ENCODE results near the gene CCDC167. TPM values are rescaled to one million over a fixed set of nuclear protein-coding genes. Genes with fewer than 3 reads are reported as not detected.

Gene CCDC167
- total RNA-seq, 1 donor from 2014 or later = 28.3 TPM

DNA sequence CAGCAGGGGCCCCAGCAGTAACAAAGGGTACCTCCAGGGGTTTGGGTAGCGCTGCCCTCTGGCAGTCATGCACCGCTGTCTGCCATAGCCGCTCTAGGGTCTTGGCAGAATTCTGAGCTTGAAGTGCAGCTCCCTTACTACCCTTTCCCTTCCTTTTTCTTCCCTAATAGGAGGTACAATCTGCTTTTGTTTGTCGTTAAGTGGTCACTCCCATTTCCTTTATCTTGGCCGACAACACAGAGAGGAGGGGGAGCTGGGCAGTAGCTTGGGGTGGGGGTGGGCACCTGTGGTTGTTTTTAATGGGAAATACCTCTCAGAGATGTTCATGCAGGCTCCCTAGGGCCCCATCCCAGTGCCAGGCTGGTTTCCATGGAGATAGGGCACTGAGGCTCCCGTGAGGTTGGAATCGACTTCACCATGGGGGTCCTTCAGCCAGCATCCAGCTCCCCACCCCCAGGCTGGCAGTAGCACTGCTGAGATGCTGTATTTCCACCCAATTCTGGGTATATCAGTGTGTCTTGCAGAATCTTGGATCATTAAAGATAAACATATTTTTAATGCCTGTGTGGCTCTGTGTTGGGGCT is 18.6 kb downstream of the CCDC167 start:
- peaks cover 27% of the 10 kb centered on the region for H3K36me3 Mint-ChIP-seq (ENCODE audit: low read depth)
- H3K4me3 Mint-ChIP-seq (ENCODE audit: unreplicated experiment) = no peak overlapping the region
- H3K27ac Mint-ChIP-seq (ENCODE audit: unreplicated experiment) = no peak overlapping the region
- no peaks in the 10 kb centered on the region for H3K9me3 Mint-ChIP-seq (ENCODE audit: low read depth)
- H3K4me1 Mint-ChIP-seq (ENCODE audit: low read depth) = peaks cover 2% of the 10 kb centered on the region
- H3K27me3 Mint-ChIP-seq (ENCODE audit: low read depth) = no peaks in the 10 kb centered on the region
- TF ChIP-seq, protein P1, sequence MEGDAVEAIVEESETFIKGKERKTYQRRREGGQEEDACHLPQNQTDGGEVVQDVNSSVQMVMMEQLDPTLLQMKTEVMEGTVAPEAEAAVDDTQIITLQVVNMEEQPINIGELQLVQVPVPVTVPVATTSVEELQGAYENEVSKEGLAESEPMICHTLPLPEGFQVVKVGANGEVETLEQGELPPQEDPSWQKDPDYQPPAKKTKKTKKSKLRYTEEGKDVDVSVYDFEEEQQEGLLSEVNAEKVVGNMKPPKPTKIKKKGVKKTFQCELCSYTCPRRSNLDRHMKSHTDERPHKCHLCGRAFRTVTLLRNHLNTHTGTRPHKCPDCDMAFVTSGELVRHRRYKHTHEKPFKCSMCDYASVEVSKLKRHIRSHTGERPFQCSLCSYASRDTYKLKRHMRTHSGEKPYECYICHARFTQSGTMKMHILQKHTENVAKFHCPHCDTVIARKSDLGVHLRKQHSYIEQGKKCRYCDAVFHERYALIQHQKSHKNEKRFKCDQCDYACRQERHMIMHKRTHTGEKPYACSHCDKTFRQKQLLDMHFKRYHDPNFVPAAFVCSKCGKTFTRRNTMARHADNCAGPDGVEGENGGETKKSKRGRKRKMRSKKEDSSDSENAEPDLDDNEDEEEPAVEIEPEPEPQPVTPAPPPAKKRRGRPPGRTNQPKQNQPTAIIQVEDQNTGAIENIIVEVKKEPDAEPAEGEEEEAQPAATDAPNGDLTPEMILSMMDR (IDR thresholded peaks at IDR 0.05) = no peak
- DNase-seq (ENCODE audit: low spot score) = no peak

DNA sequence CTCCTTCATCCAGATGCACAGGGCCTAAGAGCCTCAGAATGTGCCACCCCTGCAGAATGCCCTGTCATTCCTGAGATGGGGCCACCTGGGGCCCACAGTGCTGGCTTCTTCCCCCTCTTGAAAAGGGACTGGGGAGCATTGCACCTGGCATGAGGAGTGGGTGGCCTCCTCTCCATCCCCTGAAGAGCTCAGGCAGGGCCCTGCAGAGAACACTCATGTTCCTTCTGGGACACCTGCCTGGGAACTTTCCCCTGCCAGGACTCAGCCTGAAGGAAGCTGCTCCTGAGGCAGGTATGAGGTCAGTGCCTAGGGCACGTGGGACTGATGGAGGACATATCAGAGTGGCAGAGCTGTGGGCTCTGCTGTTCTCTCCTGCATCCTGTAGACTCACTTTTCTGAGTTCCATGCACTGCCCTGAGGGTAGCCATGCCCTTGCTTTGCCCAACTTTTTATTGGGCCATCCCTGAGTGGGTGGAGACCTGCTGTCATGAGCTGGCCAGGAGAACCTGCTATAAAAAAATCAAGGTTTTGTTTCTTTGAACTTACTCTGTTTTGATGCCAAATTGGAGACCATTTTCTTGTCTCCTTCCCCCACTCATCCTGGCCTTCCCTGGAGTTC is 19.5 kb downstream of the CCDC167 start:
- no peak for DNase-seq (ENCODE audit: low spot score)
- peaks cover 2% of the 10 kb centered on the region for H3K4me1 Mint-ChIP-seq (ENCODE audit: low read depth)
- H3K27me3 Mint-ChIP-seq (ENCODE audit: low read depth) = no peaks in the 10 kb centered on the region
- no peak overlapping the region for H3K4me3 Mint-ChIP-seq (ENCODE audit: unreplicated experiment)
- H3K9me3 Mint-ChIP-seq (ENCODE audit: low read depth) = no peaks in the 10 kb centered on the region
- H3K36me3 Mint-ChIP-seq (ENCODE audit: low read depth) = peaks cover 31% of the 10 kb centered on the region
- H3K27ac Mint-ChIP-seq (ENCODE audit: unreplicated experiment) = no peak overlapping the region
- TF ChIP-seq, protein P1 (IDR thresholded peaks at IDR 0.05) = no peak

DNA sequence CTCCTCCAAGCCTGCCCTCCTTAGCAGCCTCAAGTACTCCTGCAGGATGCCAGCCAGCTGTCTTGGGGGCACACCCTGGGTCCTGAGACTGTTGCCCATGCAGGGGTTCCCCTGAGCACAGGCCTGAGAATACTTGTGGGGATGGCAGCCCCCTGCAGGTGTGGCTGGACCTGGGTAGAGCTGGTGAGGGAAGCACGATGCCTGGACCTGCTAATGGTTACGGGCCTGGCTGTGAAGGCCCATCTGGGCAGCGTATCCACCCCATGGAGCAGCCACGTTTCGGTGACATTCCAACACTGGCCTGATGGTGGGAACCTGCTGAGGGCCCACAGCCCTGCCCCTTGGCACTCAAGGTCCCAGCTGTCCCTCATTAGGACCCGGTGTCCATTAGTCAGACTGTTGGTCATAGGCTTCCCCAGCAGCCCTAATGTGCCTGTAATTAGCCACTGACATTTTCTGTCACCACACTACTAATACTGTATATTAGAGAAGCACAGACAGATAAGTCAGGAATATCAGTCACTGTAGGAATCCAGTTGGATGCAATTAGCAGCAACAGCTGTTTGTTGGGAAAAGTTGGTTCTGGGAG is 20.3 kb downstream of the CCDC167 start:
- Mint-ChIP-seq H3K9me3 (ENCODE audit: low read depth) (no peaks in the 10 kb centered on the region), H3K36me3 (ENCODE audit: low read depth) (peaks cover 37% of the 10 kb centered on the region), H3K4me1 (ENCODE audit: low read depth) (peaks cover 2% of the 10 kb centered on the region), H3K27ac (ENCODE audit: unreplicated experiment) (no peak overlapping the region), H3K27me3 (ENCODE audit: low read depth) (no peaks in the 10 kb centered on the region), H3K4me3 (ENCODE audit: unreplicated experiment) (no peak overlapping the region)
- no peak for DNase-seq (ENCODE audit: low spot score)
- TF ChIP-seq, protein P1 (IDR thresholded peaks at IDR 0.05) = no peak

DNA sequence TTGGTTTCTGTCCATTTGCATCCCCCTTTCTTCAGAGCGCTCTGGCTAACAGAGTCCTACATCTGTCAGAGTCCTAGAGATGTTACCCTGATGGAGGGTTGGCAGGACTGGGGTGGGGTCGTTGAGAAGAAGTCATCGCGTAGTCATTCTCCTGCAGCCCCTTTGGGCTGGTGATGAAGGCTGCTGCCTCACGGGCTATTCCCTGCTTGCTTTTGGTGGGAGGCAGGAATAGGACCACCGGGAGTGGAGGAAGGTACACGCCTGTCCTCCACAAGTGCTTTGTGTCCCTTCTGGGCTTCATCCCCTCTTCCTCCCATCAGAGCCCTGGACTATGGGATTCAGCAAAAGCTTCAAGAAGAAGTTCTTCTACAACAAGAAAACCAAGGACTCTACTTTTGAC is 20.9 kb downstream of the CCDC167 start:
- no peak for DNase-seq (ENCODE audit: low spot score)
- Mint-ChIP-seq H3K4me1 (ENCODE audit: low read depth) (peaks cover 6% of the 10 kb centered on the region), H3K9me3 (ENCODE audit: low read depth) (no peaks in the 10 kb centered on the region), H3K36me3 (ENCODE audit: low read depth) (peaks cover 41% of the 10 kb centered on the region), H3K27ac (ENCODE audit: unreplicated experiment) (no peak overlapping the region), H3K4me3 (ENCODE audit: unreplicated experiment) (no peak overlapping the region), H3K27me3 (ENCODE audit: low read depth) (no peaks in the 10 kb centered on the region)
- TF ChIP-seq, protein P1 (IDR thresholded peaks at IDR 0.05) = no peak

DNA sequence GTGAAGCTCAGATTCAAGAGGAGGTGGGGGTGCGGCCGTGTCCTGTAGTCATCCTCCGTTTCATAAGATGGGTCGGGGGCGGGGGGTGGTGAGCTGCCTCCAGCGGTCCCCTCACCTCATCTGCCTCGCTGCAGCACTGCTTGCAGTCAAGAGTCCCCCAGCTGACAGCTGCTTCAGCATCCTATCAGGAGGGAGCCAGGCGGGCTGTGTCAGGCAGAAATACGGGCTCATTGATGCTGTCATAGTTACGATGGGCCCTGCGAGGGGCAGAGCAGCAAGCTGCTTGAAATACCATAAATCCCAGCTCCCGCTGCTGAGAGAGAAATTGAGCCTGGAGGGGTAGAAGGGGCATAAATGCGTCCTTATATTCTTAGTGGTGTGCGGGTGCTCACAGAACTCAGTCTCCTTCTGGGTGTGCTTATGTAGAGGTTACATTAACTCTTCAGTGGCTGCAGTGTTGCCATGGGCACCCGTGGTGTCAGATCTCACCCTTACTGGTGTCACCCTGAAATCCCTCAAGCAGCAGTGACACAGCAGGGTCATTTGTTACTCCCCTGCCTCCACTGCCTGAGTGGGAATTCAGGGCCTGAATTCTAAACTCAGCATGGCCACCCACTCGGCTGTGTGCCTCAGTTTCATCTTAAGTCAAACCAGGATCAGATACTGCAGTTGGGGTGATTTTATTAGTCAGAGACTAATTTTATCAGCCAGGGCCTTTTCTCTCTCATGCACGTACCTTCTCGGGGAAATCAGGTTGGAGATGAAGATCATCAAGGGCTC is 21.8 kb downstream of the CCDC167 start:
- Mint-ChIP-seq H3K36me3 (ENCODE audit: low read depth) (peaks cover 41% of the 10 kb centered on the region), H3K27me3 (ENCODE audit: low read depth) (no peaks in the 10 kb centered on the region), H3K9me3 (ENCODE audit: low read depth) (no peaks in the 10 kb centered on the region), H3K27ac (ENCODE audit: unreplicated experiment) (no peak overlapping the region), H3K4me3 (ENCODE audit: unreplicated experiment) (no peak overlapping the region), H3K4me1 (ENCODE audit: low read depth) (peaks cover 16% of the 10 kb centered on the region)
- no peak for DNase-seq (ENCODE audit: low spot score)
- TF ChIP-seq, protein P1 (IDR thresholded peaks at IDR 0.05) = no peak

Data from chondrocyte (in vitro differentiated cells).